Measurements from ENCODE around the gene TMEM259.

The TMEM259 gene

DNA sequence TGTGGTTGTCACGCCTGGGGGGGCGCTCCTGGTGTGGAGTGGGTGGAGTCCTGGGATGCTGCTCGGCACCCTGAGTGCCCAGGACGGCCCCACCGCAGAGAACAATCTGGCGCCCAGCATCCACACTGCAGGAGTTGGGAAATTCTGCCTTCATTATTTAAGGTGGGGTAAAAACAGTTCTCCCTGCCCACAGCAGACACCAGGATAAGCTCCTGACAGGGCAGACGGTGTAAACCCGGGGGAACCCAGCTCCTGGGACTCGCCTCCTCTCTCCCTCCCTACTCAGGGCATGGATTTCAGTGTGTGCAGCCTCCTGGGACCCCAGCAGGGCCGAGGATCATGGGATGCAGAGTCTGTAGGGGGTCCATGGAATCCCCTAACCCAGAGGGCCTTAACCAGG lies 44.4 kb downstream of the TMEM259 start:
- peaks cover 8% of the 10 kb centered on the region for H3K36me3 ChIP-seq (replicated peaks)
- TF ChIP-seq, protein P1, sequence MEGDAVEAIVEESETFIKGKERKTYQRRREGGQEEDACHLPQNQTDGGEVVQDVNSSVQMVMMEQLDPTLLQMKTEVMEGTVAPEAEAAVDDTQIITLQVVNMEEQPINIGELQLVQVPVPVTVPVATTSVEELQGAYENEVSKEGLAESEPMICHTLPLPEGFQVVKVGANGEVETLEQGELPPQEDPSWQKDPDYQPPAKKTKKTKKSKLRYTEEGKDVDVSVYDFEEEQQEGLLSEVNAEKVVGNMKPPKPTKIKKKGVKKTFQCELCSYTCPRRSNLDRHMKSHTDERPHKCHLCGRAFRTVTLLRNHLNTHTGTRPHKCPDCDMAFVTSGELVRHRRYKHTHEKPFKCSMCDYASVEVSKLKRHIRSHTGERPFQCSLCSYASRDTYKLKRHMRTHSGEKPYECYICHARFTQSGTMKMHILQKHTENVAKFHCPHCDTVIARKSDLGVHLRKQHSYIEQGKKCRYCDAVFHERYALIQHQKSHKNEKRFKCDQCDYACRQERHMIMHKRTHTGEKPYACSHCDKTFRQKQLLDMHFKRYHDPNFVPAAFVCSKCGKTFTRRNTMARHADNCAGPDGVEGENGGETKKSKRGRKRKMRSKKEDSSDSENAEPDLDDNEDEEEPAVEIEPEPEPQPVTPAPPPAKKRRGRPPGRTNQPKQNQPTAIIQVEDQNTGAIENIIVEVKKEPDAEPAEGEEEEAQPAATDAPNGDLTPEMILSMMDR (IDR thresholded peaks at IDR 0.05; ENCODE audit: low read depth, low read length, missing control alignments) = no peak
- H3K27ac ChIP-seq = no peak overlapping the region
- no peak overlapping the region for H3K4me3 ChIP-seq (ENCODE audit: low read depth, low read length)
- in situ Hi-C loops (cut with HindIII; ENCODE audit: low pct_ligation_motif_present, low sequenced_read_pairs) = no loop called here
- no peak for DNase-seq
- no peaks in the 10 kb centered on the region for H3K27me3 ChIP-seq (replicated peaks)

DNA sequence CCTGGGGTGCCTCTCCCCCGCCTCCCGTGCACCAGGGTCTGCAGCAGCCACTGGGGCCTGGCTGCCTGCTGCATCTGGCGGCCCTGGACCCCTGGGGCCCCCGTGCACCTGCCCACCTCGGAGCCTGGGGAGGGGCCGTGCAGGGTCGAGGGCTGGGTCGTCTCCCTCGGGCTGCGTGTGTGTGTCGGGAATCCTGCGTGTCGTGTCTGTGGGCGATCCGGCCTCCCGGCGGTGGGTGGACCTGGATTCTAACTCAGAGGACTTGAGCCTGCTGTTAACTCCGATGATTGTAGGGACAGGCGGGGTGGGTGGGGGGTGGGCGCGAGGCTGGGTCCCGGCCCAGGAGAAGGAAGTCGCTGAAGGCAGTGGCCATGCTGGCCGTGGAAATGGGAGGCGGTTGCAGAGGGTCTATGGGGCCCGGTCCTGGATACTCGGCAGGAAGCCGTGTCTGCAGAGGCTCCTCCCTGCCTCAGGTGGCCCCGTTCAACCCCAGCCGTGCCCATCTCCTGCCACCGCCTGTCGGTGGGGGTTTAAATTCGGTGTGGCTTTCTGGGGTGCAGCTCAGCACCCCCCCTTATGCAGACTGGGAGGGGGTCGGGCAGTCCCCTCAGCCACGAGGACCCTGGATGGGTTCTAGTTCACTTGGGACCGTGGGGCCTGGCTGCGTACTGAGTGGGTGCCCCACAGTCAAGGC lies 46.2 kb downstream of the TMEM259 start:
- Histone ChIP-seq H3K27ac (no peak overlapping the region), H3K27me3 (replicated peaks) (no peaks in the 10 kb centered on the region), H3K4me3 (ENCODE audit: low read depth, low read length) (no peak overlapping the region), H3K36me3 (replicated peaks) (peaks cover 21% of the 10 kb centered on the region)
- in situ Hi-C loops (cut with HindIII; ENCODE audit: low pct_ligation_motif_present, low sequenced_read_pairs) = no loop called here
- no peak for DNase-seq
- TF ChIP-seq, protein P1 (IDR thresholded peaks at IDR 0.05; ENCODE audit: low read depth, low read length, missing control alignments) = no peak

DNA sequence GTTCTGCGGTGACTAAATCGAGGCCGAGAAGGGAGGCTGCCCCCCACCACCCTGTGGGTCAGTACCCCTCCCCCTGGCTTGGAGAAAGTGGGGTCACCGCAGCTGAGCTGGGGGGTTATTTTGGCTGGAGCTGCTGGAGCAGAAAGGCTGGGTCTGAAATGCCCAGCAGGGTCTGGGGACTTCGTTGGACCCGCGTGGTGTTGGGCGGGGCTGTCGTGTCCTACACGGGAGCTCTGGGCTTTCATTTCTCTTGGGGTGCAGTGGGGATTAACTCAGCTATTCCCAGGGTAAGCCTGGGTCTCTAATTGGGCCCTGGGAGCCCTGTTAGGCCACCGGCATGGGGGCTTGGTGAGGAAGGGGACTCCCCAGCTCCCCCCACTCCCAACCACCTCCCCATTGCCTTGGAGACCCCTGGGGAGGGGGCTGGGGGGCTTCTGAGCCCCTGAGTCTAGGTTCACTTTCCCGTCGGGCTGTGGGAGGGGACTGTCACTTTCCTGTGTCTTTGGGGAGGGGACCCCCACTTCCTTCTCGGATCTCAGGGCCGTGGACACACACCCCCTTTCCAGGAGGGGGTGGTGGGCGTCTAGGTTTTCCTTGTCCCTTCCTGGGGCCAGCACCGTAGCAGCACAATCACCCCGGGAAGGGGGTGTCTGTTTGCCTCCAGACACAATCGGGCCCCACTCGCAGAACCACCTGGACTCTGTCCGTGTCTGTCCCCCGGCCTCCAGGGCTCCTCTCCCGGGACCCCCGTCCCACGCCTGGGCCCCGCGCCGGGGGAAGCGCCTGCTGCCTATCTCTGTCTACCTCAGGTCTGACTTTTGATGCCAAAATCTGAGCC lies 47.0 kb downstream of the TMEM259 start:
- Histone ChIP-seq H3K4me3 (ENCODE audit: low read depth, low read length) (no peak overlapping the region), H3K27ac (no peak overlapping the region), H3K27me3 (replicated peaks) (no peaks in the 10 kb centered on the region), H3K36me3 (replicated peaks) (peaks cover 25% of the 10 kb centered on the region)
- TF ChIP-seq, protein P1 (IDR thresholded peaks at IDR 0.05; ENCODE audit: low read depth, low read length, missing control alignments) = no peak
- in situ Hi-C loops (cut with HindIII; ENCODE audit: low pct_ligation_motif_present, low sequenced_read_pairs) = no loop called here
- DNase-seq = no peak

DNA sequence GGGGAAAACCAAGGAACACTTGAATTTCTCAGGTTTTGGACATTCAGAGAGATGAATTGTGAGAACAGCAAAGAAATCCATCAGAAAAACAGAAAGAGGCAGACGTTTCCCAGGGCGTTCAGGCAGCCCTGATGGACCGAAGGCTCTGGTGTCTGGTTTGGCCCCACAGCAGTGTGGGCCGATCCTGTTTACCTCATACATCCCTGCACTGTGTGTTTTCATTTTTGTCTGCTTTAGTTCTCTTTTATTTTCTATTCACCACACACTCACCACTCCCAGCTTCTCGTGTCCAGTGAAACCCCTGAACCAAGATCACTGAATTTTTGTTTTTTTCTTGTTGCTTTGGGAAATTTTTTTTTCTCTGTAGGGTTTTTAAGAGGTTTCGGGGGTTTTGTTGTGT lies 48.6 kb downstream of the TMEM259 start:
- no peak overlapping the region for H3K4me3 ChIP-seq (ENCODE audit: low read depth, low read length)
- TF ChIP-seq, protein P1 (IDR thresholded peaks at IDR 0.05; ENCODE audit: low read depth, low read length, missing control alignments) = no peak
- H3K27me3 ChIP-seq (replicated peaks) = no peaks in the 10 kb centered on the region
- no peak for DNase-seq
- H3K27ac ChIP-seq = no peak overlapping the region
- H3K36me3 ChIP-seq (replicated peaks) = peaks cover 36% of the 10 kb centered on the region
- in situ Hi-C loops (cut with HindIII; ENCODE audit: low pct_ligation_motif_present, low sequenced_read_pairs) = no loop called here

DNA sequence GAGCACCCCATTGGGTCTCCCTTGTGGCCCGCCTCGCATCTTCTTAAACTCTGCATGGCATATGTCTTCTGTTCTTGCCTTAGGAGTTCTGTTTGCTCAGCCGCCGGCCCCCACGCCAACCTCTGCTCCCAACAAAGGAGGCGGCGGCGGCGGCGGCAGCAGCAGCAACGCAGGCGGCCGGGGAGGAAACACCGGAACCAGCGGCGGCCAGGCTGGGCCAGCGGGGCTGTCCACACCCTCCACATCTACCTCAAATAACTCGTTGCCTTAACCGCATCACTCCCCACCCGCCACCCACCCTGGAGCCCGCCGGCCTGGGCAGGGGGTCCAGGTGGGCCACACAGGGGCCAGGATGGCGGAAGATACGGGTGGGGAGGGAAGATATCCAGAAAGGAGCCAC lies 49.1 kb downstream of the TMEM259 start:
- Histone ChIP-seq H3K36me3 (replicated peaks) (peaks cover 41% of the 10 kb centered on the region), H3K27me3 (replicated peaks) (no peaks in the 10 kb centered on the region), H3K27ac (no peak overlapping the region), H3K4me3 (ENCODE audit: low read depth, low read length) (no peak overlapping the region)
- TF ChIP-seq, protein P1 (IDR thresholded peaks at IDR 0.05; ENCODE audit: low read depth, low read length, missing control alignments) = no peak
- in situ Hi-C loops (cut with HindIII; ENCODE audit: low pct_ligation_motif_present, low sequenced_read_pairs) = no loop called here
- no peak for DNase-seq

Data from brain microvascular endothelial cell (primary cell).